GM18907 (cell line): ENCODE measurements around the gene PRRC2B.
"Not testable (repeated sequence)": the region's sequence is repeated elsewhere in the genome, so short reads cannot be mapped to it uniquely, and the experiment has no call there.

Experiments used
- ATAC-seq: cut with Tn5 transposase; IDR thresholded peaks from one replicate; pipeline ENCODE4 v1.9.1; 2021; ENCODE audit warnings: mild to moderate bottlenecking, moderate library complexity; ENCODE audit not compliant: unreplicated experiment

Gene PRRC2B

GRCh38 chr9:131432597-131433301, 38.9 kb downstream of the PRRC2B start:
- ATAC-seq, result no peak

- no peak for ATAC-seq
Measured at GRCh38 chr9:131433302-131433854, 39.5 kb downstream of the PRRC2B start.

GRCh38 chr9:131434673-131435072, 40.8 kb downstream of the PRRC2B start:
- no peak for ATAC-seq

- no peak for ATAC-seq
Measured at GRCh38 chr9:131436376-131436775, 42.5 kb downstream of the PRRC2B start.

- ATAC-seq, result no peak
Measured at GRCh38 chr9:131436865-131437271, 43.0 kb downstream of the PRRC2B start.

- ATAC-seq, result no peak
Measured at GRCh38 chr9:131438190-131438589, 44.3 kb downstream of the PRRC2B start.

- no peak for ATAC-seq
Measured at GRCh38 chr9:131439224-131439623, 45.3 kb downstream of the PRRC2B start.

GRCh38 chr9:131441441-131441840, 47.6 kb downstream of the PRRC2B start:
- no peak for ATAC-seq

GRCh38 chr9:131442351-131442750, 48.5 kb downstream of the PRRC2B start:
- ATAC-seq, result no peak

GRCh38 chr9:131443648-131444047, 49.8 kb downstream of the PRRC2B start:
- ATAC-seq, result no peak

GRCh38 chr9:131446276-131446675, 52.4 kb downstream of the PRRC2B start:
- no peak for ATAC-seq

GRCh38 chr9:131447148-131447547, 53.3 kb downstream of the PRRC2B start:
- no peak for ATAC-seq

GRCh38 chr9:131447600-131447999, 53.7 kb downstream of the PRRC2B start:
- ATAC-seq, result no peak

GRCh38 chr9:131448818-131449217, 54.9 kb downstream of the PRRC2B start:
- ATAC-seq, result no peak

GRCh38 chr9:131449276-131449675, 55.4 kb downstream of the PRRC2B start:
- no peak for ATAC-seq

- ATAC-seq, result no peak
Measured at GRCh38 chr9:131454028-131454427, 60.1 kb downstream of the PRRC2B start.

GRCh38 chr9:131455655-131456054, 61.8 kb downstream of the PRRC2B start:
- not testable (repeated sequence) for ATAC-seq

- no peak for ATAC-seq
Measured at GRCh38 chr9:131457746-131458145, 63.9 kb downstream of the PRRC2B start.

- no peak for ATAC-seq
Measured at GRCh38 chr9:131459056-131459455, 65.2 kb downstream of the PRRC2B start.

GRCh38 chr9:131461166-131461565, 67.3 kb downstream of the PRRC2B start:
- ATAC-seq, result no peak

GRCh38 chr9:131464354-131465000, 70.6 kb downstream of the PRRC2B start:
- no peak for ATAC-seq

- no peak for ATAC-seq
Measured at GRCh38 chr9:131465401-131465800, 71.5 kb downstream of the PRRC2B start.
